GM18861 (cell line): ENCODE measurements around the gene OCSTAMP.

Source experiments
- ATAC-seq: cut with Tn5 transposase; IDR thresholded peaks from one replicate; pipeline ENCODE4 v1.9.1; 2021; ENCODE audit not compliant: unreplicated experiment

The OCSTAMP gene

GRCh38 chr20:46520976-46521579, 29.4 kb downstream of the OCSTAMP start:
- ATAC-seq = peak; percentile 54

- ATAC-seq = no peak
These were observed 29.9 kb downstream of the OCSTAMP start for GRCh38 chr20:46520540-46520939.

GRCh38 chr20:46519471-46520068, 30.9 kb downstream of the OCSTAMP start:
- no peak for ATAC-seq

- ATAC-seq = no peak
These were observed 37.3 kb downstream of the OCSTAMP start, which contains the start of gene ZNF334 for GRCh38 chr20:46512943-46513844. Gene ZNF334, minus strand, starts transcription at chr20:46513559. Its CDS starts 1,457 bp downstream, at chr20:46512102.

GRCh38 chr20:46509523-46509922, 40.9 kb downstream of the OCSTAMP start:
- ATAC-seq = no peak

GRCh38 chr20:46507760-46508407, 42.6 kb downstream of the OCSTAMP start:
- no peak for ATAC-seq

GRCh38 chr20:46505506-46505905, 44.9 kb downstream of the OCSTAMP start:
- no peak for ATAC-seq

GRCh38 chr20:46501961-46502360, 48.5 kb downstream of the OCSTAMP start:
- ATAC-seq = no peak

GRCh38 chr20:46501337-46501942, 49.0 kb downstream of the OCSTAMP start:
- ATAC-seq = no peak

- ATAC-seq = no peak
These were observed 56.4 kb downstream of the OCSTAMP start for GRCh38 chr20:46494077-46494476.

- no peak for ATAC-seq
These were observed 59.1 kb downstream of the OCSTAMP start for GRCh38 chr20:46491354-46491753.
